ENCODE results near the gene ACTG1.
A peak's percentile ranks its signal among the peaks of the same experiment; 100 is the strongest.

The ACTG1 gene

DNA sequence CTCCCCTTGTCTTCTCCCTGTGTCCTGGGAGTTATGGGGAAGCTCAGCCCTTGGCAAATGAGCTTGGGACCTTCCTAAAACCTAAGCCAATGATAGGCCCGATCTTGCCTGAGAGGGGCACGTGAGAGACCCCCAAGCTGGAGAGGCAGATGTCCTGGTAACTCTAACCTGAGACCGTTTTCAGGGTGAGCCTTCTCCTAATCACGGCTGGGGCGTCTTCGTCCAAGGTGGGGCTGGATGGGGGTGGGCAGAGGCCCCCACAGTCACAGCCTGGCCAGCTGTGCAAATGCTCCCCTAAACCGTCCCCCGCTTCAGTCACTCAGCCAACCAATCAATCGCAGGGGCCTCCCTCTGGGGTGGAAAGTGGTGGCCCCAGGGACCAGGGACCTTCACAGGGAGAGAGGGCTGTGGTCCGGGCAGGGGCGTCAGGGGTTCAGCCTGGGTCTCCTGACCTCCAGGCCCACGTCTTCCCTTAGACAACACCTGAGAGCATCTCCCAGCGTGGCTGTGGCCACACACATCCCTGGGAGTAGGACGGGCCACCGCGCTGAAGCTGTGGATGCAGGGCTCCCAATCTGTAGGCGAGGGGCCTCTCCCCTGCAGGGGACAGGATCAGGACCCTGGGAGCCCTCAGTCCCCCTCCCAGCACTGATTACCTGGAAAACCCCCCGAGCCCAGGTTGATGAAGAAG is 30.6 kb downstream of the ACTG1 start:
- peak overlapping the region; percentile 57 for H3K4me3 ChIP-seq (ENCODE audit: low read depth in 1 of 2, low read length in 2 of 2)
- peaks cover 3 to 31% of the 10 kb centered on the region in 2 donors for H3K4me1 ChIP-seq (ENCODE audit: control insufficient read depth in 1 of 2, insufficient read depth in 2 of 2, low read length in 2 of 2)
- H3K36me3 ChIP-seq (ENCODE audit: control insufficient read depth in 1 of 2, insufficient read depth in 2 of 2, low read length in 2 of 2), result no peaks in the 10 kb centered on the region
- no peak overlapping the region for H3K27ac ChIP-seq (ENCODE audit: low read length)
- H3K9me3 ChIP-seq (ENCODE audit: control insufficient read depth in 1 of 2, low read length in 2 of 2), result no peaks in the 10 kb centered on the region
- no peaks in the 10 kb centered on the region for H3K27me3 ChIP-seq (ENCODE audit: low read depth, low read length)

DNA sequence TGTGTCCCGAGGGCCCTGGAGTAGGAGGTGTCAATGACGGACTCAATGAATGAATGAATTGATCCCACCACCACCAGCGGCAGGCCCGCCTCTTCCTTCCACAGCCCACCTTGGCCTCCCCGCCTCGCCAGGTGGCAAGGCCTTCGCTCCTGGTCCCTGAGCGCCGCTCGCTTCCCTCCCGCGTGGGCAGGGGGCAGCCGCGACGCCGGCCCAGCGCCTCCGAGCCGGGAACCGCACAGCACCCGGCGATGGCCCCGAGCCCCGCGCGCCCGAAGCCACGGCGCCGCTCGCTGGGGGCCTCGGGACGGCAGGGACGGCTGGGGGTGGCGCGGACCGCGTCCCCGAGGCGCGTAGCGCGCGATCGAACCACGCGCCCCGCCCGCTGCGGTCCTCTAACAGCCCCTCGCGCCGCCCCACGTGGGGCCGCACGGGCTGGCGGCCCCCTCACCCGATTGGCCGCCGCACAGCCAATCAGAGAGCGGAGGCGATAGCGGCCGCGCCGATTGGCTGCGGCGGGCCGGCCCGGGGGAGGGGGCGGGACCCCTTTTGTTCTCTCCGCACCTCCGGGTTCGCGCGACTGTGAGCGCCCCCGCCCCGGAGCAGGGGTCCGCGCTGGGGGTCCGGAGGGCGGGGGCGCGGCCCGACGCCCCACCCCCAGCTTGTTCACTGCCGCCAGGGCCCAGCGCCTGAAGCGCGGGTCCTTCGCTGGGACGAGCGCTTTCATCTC is 31.4 kb downstream of the ACTG1 start:
- Histone ChIP-seq H3K27me3 (ENCODE audit: low read depth, low read length) (no peaks in the 10 kb centered on the region), H3K9me3 (ENCODE audit: control insufficient read depth in 1 of 2, low read length in 2 of 2) (no peaks in the 10 kb centered on the region), H3K4me1 (ENCODE audit: control insufficient read depth in 1 of 2, insufficient read depth in 2 of 2, low read length in 2 of 2) (peaks cover 3 to 31% of the 10 kb centered on the region in 2 donors), H3K27ac (ENCODE audit: low read length) (no peak overlapping the region), H3K4me3 (ENCODE audit: low read depth in 1 of 2, low read length in 2 of 2) (peak overlapping the region; percentile 57), H3K36me3 (ENCODE audit: control insufficient read depth in 1 of 2, insufficient read depth in 2 of 2, low read length in 2 of 2) (no peaks in the 10 kb centered on the region)

DNA sequence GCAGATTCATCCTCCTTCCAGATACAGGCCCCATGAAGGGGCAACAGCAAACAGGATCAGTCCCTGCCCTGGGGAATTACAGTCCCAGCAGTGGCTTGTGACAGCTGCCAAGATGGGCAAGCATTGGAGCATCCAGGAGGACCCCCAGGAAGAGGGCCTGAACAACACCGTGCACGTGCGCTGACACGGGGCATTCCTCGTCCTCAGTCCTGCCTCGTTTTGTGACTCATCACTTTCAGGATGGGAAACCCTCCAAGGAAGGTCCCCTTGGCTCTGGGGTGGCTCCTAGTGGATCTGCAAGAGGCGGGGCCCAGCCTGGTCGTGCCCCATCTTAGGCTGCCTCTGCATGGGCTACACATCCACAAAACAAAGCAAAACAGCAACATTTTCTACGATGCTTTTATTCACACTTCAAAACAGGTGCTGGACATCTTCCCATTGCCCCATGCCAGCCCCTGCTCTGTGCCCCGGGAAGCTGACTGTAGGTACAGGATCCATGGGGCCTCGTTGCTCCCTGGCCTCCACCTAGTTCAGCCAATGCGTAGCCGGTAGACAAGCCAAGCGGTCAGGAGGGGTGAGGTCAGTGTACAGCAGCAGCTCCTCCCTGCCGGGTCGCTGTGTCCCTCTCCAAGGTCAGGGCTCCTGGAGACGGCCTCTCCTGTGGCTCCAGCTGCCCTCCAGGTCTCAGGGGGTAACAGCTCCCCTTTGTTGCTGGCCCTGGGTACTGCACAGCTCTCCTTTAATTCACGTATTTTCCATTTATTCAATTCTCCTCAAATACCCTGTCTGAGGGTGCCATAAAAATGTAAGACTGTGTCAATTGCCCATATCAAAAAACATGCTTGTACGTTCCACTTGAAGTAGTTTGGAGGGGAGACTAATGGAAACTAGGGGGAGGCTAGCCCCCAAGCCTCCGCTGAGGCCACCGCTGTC is 32.2 kb downstream of the ACTG1 start:
- H3K27ac ChIP-seq (ENCODE audit: low read length), result no peak overlapping the region
- peaks cover 3 to 31% of the 10 kb centered on the region in 2 donors for H3K4me1 ChIP-seq (ENCODE audit: control insufficient read depth in 1 of 2, insufficient read depth in 2 of 2, low read length in 2 of 2)
- H3K36me3 ChIP-seq (ENCODE audit: control insufficient read depth in 1 of 2, insufficient read depth in 2 of 2, low read length in 2 of 2), result no peaks in the 10 kb centered on the region
- peak overlapping the region in 1 of 2 donors; percentile 57 for H3K4me3 ChIP-seq (ENCODE audit: low read depth in 1 of 2, low read length in 2 of 2)
- H3K27me3 ChIP-seq (ENCODE audit: low read depth, low read length), result no peaks in the 10 kb centered on the region
- no peaks in the 10 kb centered on the region for H3K9me3 ChIP-seq (ENCODE audit: control insufficient read depth in 1 of 2, low read length in 2 of 2)

DNA sequence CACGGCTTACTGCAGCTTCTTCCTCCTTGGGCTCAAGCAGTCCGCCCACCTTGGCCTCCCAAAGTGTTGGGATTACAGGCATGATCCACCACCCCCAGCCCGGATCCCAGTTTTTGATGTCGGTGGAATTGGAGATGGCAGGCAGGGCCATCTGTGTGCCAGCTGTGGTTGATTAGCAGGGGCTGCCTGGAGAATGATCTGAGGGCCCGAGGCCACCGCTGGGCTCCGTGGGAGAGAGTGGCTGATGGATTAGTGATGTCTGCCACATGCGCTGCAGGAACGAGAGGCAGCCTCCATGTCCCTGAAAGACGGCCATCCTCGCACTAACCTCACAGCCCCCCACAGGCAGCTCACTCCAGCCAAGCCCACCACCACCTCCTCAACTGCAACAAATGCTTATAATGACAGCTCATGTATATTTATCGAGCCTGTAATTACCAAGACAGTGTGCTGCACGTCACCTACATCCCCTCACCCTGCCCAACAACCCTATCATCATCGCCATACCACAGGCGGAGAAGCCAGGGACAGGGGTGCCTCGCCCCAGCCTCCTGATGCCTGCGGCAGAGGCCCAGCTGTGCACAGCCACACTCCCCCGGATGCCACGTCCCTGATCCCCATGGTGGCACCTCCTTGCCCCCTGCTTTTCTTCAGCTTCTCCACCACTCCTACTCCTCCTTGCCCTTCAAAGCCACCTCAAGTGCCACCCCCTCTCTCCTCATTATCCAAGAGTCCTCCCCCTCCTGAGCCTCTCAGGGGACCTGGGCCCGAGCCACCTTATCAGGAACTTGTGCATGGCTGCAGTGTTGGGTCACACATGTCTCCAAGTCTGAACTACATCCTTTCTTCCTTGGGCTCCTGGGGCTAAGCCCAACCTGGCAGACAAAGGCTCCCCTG is 33.2 kb downstream of the ACTG1 start:
- H3K27ac ChIP-seq (ENCODE audit: low read length), result no peak overlapping the region
- H3K9me3 ChIP-seq (ENCODE audit: control insufficient read depth in 1 of 2, low read length in 2 of 2), result no peaks in the 10 kb centered on the region
- H3K4me1 ChIP-seq (ENCODE audit: control insufficient read depth in 1 of 2, insufficient read depth in 2 of 2, low read length in 2 of 2), result peaks cover 3 to 31% of the 10 kb centered on the region in 2 donors
- H3K36me3 ChIP-seq (ENCODE audit: control insufficient read depth in 1 of 2, insufficient read depth in 2 of 2, low read length in 2 of 2), result no peaks in the 10 kb centered on the region
- no peaks in the 10 kb centered on the region for H3K27me3 ChIP-seq (ENCODE audit: low read depth, low read length)
- no peak overlapping the region for H3K4me3 ChIP-seq (ENCODE audit: low read depth in 1 of 2, low read length in 2 of 2)

DNA sequence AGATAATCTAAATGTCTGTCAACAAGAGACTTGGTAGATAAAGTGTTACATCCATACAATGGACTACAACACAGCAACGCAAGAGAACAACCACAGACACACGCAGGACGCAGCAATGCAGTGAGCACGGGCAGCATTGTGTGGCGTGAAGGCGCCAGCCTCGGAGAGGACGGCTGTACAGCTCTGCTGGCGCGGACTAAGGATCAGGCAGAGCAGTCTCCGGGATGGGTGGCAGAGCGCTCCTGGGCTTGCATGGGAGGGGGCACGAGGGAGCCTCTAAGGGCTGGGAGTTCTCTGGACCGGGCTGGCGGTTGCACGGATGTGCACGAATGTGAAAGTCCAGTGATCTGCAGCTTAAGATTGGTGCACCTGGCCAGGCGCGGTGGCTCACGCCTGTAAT is 34.5 kb downstream of the ACTG1 start:
- Histone ChIP-seq H3K9me3 (ENCODE audit: control insufficient read depth in 1 of 2, low read length in 2 of 2) (no peaks in the 10 kb centered on the region), H3K36me3 (ENCODE audit: control insufficient read depth in 1 of 2, insufficient read depth in 2 of 2, low read length in 2 of 2) (no peaks in the 10 kb centered on the region), H3K27me3 (ENCODE audit: low read depth, low read length) (no peaks in the 10 kb centered on the region), H3K4me1 (ENCODE audit: control insufficient read depth in 1 of 2, insufficient read depth in 2 of 2, low read length in 2 of 2) (peaks cover 3 to 21% of the 10 kb centered on the region in 2 donors), H3K27ac (ENCODE audit: low read length) (no peak overlapping the region), H3K4me3 (ENCODE audit: low read depth in 1 of 2, low read length in 2 of 2) (no peak overlapping the region)

DNA sequence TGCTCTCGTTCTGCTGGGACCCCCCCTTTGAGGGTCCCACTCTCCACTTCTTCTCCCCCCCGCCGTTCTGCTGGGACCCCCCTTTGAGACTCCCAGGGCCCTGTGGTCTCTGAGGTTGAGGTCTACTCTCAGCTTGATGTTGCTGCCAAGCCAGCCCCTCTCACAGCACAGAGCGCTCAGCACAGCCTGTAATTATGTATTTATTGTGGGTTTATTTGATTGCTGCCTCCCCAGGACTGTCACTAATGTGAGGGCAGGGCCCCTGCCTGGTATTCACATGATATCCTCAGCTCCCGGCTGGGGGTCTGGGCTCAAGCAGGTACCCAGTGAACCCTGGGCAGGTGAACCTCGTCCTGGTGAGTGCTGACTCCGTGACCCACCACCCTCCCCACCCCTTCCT is 35.4 kb downstream of the ACTG1 start:
- peaks cover 3 to 19% of the 10 kb centered on the region in 2 donors for H3K4me1 ChIP-seq (ENCODE audit: control insufficient read depth in 1 of 2, insufficient read depth in 2 of 2, low read length in 2 of 2)
- H3K9me3 ChIP-seq (ENCODE audit: control insufficient read depth in 1 of 2, low read length in 2 of 2), result no peaks in the 10 kb centered on the region
- H3K36me3 ChIP-seq (ENCODE audit: control insufficient read depth in 1 of 2, insufficient read depth in 2 of 2, low read length in 2 of 2), result no peaks in the 10 kb centered on the region
- H3K27ac ChIP-seq (ENCODE audit: low read length), result no peak overlapping the region
- H3K4me3 ChIP-seq (ENCODE audit: low read depth in 1 of 2, low read length in 2 of 2), result no peak overlapping the region
- H3K27me3 ChIP-seq (ENCODE audit: low read depth, low read length), result no peaks in the 10 kb centered on the region

DNA sequence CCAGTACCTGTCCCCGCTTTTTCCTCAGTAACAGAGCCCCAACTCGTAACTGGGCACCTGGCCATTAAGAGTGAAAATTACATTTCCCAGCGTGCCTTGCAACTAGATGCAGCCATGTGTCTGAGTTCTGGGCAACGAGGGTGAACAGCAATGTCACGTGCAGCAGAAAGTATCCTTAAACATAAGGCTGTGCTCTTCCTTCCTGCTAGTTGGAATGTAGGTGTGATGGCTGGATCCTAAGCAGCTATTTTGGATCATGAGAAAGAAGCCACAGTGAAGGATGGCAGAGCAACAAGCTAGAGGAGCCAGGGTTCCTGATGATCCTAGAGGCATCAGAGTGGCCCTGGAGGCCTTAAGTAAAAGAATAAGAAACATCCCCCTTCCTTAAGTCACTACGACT is 36.0 kb downstream of the ACTG1 start:
- no peak overlapping the region for H3K4me3 ChIP-seq (ENCODE audit: low read depth in 1 of 2, low read length in 2 of 2)
- no peaks in the 10 kb centered on the region for H3K27me3 ChIP-seq (ENCODE audit: low read depth, low read length)
- H3K36me3 ChIP-seq (ENCODE audit: control insufficient read depth in 1 of 2, insufficient read depth in 2 of 2, low read length in 2 of 2), result no peaks in the 10 kb centered on the region
- H3K4me1 ChIP-seq (ENCODE audit: control insufficient read depth in 1 of 2, insufficient read depth in 2 of 2, low read length in 2 of 2), result peaks cover 1 to 14% of the 10 kb centered on the region in 2 donors
- H3K9me3 ChIP-seq (ENCODE audit: control insufficient read depth in 1 of 2, low read length in 2 of 2), result no peaks in the 10 kb centered on the region
- H3K27ac ChIP-seq (ENCODE audit: low read length), result no peak overlapping the region

GRCh38 chr17:81476097-81476496 is 36.5 kb downstream of the ACTG1 start:
- Histone ChIP-seq H3K27ac (ENCODE audit: low read length) (no peak overlapping the region), H3K27me3 (ENCODE audit: low read depth, low read length) (no peaks in the 10 kb centered on the region), H3K4me1 (ENCODE audit: control insufficient read depth in 1 of 2, insufficient read depth in 2 of 2, low read length in 2 of 2) (peaks cover 0 to 12% of the 10 kb centered on the region in 2 donors), H3K4me3 (ENCODE audit: low read depth in 1 of 2, low read length in 2 of 2) (no peak overlapping the region), H3K36me3 (ENCODE audit: control insufficient read depth in 1 of 2, insufficient read depth in 2 of 2, low read length in 2 of 2) (no peaks in the 10 kb centered on the region), H3K9me3 (ENCODE audit: control insufficient read depth in 1 of 2, low read length in 2 of 2) (no peaks in the 10 kb centered on the region)

GRCh38 chr17:81474958-81475357 is 37.6 kb downstream of the ACTG1 start:
- H3K4me3 ChIP-seq (ENCODE audit: low read depth in 1 of 2, low read length in 2 of 2), result no peak overlapping the region
- H3K27ac ChIP-seq (ENCODE audit: low read length), result no peak overlapping the region
- H3K36me3 ChIP-seq (ENCODE audit: control insufficient read depth in 1 of 2, insufficient read depth in 2 of 2, low read length in 2 of 2), result no peaks in the 10 kb centered on the region
- no peaks in the 10 kb centered on the region for H3K9me3 ChIP-seq (ENCODE audit: control insufficient read depth in 1 of 2, low read length in 2 of 2)
- peaks cover 0 to under 1% of the 10 kb centered on the region in 2 donors for H3K4me1 ChIP-seq (ENCODE audit: control insufficient read depth in 1 of 2, insufficient read depth in 2 of 2, low read length in 2 of 2)
- H3K27me3 ChIP-seq (ENCODE audit: low read depth, low read length), result no peaks in the 10 kb centered on the region

GRCh38 chr17:81473019-81473418 is 39.6 kb downstream of the ACTG1 start:
- Histone ChIP-seq H3K4me3 (ENCODE audit: low read depth in 1 of 2, low read length in 2 of 2) (no peak overlapping the region), H3K27me3 (ENCODE audit: low read depth, low read length) (no peaks in the 10 kb centered on the region), H3K4me1 (ENCODE audit: control insufficient read depth in 1 of 2, insufficient read depth in 2 of 2, low read length in 2 of 2) (no peaks in the 10 kb centered on the region), H3K27ac (ENCODE audit: low read length) (no peak overlapping the region), H3K9me3 (ENCODE audit: control insufficient read depth in 1 of 2, low read length in 2 of 2) (no peaks in the 10 kb centered on the region), H3K36me3 (ENCODE audit: control insufficient read depth in 1 of 2, insufficient read depth in 2 of 2, low read length in 2 of 2) (no peaks in the 10 kb centered on the region)

Measured in muscle layer of duodenum (tissue), 2 donors.